AG09319 (cell line): ENCODE data around the gene KRT85.

Source experiments
- DNase-seq: peaks from one replicate; pipeline ENCODE4 v3.0.0-alpha.2; 2010; ENCODE audit warnings: low read depth; ENCODE audit errors: extremely low read depth
- TF ChIP-seq, protein P1 (sequence below): IDR thresholded peaks from 2 replicates; pipeline ENCODE4 v1.5.1; 2011; ENCODE audit warnings: low read depth, mild to moderate bottlenecking, inconsistent platforms, low read length, moderate library complexity

The KRT85 gene

DNA sequence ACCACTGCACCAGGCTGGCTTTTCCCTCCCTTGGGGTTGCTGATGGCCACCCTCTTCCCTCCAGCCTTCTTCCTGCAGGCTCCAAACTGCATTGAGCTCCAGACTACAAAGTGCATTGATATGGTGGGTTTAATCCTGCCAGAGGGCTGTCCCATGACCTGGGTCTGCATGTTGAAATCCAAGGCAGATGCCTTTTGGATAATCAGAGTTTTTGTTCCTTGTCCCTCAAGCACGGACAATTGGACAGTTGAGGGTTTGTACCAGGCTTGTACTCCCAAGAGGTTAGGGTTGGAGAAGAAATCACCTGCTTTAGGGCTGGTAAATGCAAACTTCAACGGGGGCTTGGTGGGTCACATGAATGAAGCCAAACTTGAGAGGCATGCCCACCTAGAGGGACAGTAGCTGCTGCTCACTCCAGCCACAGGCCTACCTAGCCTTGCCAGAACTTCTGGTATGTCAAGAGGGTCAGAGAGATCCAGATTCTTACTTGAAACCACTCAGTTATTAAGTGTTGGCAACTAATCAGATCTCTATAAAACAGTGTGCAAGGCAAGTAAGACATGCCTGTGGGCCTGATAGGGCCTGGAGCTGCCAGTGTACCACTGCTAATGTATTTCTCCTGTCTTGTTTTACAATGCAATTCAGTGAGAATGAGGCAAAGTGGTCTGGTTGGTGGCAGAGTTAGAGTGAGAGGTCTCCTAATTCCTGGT, 24.3 kb downstream of the KRT85 start:
- DNase-seq: no peak
- TF ChIP-seq, protein P1, sequence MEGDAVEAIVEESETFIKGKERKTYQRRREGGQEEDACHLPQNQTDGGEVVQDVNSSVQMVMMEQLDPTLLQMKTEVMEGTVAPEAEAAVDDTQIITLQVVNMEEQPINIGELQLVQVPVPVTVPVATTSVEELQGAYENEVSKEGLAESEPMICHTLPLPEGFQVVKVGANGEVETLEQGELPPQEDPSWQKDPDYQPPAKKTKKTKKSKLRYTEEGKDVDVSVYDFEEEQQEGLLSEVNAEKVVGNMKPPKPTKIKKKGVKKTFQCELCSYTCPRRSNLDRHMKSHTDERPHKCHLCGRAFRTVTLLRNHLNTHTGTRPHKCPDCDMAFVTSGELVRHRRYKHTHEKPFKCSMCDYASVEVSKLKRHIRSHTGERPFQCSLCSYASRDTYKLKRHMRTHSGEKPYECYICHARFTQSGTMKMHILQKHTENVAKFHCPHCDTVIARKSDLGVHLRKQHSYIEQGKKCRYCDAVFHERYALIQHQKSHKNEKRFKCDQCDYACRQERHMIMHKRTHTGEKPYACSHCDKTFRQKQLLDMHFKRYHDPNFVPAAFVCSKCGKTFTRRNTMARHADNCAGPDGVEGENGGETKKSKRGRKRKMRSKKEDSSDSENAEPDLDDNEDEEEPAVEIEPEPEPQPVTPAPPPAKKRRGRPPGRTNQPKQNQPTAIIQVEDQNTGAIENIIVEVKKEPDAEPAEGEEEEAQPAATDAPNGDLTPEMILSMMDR: no peak

DNA sequence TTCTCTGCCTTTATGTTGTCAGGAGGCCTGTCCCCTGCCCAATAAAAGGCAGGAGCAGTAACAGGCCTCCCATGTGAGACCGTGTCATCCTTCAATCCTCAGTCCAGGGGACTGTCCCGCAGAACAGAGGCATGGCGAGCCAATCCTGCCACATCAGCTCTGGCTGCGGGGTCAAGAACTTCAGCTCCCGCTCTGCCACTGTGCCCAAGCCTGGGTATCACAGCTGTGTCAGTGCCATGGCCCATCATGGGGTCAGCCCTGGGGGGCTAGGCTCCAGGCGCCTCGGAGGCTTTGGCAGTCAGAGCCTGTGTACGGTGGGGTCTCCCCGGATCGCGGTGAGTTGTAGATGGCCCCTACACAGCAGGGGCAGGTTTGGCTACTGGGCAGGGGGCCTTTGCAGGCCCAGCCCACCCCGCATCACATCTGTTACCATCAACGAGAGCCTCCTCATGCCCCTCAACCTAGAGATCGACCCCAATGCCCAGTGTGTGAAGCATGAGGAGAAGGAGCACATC, 26.2 kb downstream of the KRT85 start:
- TF ChIP-seq, protein P1: no peak
- no peak for DNase-seq

DNA sequence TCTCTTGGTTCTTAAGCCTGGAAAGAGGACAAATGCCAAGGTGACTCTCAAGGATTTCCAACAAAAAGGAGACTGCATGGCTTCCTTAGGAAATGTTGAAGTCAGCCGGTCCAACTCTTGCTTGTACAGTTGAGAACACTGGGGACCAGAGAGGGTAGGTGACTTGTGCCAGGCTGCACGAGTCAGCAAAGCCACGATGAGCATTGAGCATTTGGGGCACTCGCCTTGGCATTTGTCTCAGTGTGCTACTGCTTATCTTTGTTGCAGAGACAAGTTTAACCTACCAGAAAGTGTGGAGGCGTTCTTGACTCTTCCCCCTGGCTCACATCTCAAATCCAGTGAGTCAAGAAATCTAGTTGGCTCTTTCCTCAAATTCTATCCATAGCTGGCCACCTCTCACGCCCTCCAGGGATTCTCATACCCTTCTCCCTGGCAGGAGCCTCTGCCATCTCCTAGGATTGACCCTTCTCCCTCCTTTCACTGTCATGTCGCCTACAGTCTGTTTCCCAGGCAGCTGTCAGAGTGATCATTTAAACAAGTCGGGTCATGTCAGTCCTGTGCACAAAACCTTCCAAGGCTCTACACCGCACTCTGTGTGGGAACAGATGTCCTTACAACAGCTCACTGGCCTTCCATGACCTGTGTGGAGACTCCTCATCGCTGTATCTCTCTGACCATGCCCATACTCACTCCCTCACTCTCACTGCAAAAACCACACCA, 28.9 kb downstream of the KRT85 start:
- no peak for DNase-seq
- TF ChIP-seq, protein P1: no peak

DNA sequence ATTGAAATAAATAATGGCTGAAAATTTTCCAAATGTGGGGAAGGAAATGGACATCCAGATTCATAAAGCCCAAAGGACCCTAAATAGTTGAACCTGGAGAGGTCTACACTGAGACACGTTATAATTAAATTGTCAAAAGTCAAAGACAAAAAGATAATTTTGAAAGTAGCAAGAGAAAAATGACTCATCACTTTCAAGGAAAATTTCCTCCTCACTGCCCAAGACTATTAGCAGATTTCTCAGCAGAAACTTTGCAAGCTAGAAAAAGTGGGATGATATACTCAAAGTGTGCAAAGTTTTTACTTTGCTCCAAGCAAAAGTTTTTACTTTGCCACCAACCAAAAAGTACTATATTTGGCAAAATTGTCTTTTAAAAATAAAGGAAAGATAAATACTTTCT, 30.2 kb downstream of the KRT85 start:
- no peak for DNase-seq
- TF ChIP-seq, protein P1: no peak

DNA sequence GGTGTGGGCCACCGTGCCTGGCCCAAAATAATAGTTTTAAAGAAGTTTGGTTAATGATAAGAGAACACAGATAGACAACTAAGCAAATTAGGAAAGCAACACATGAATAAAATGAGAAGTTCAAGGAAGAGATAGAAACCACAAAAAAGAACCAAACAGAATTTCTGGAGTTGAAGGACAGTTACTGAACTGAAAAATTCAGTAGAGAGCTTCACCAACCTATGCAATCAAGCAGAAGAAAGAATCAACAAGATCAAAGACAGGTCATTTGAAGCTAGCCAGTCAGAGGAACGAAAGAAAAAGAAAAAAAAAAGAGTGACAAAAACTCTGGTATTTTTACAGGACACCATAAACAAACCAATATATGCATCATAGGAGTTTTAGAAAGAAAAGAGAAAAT, 30.6 kb downstream of the KRT85 start:
- TF ChIP-seq, protein P1: no peak
- DNase-seq: no peak

DNA sequence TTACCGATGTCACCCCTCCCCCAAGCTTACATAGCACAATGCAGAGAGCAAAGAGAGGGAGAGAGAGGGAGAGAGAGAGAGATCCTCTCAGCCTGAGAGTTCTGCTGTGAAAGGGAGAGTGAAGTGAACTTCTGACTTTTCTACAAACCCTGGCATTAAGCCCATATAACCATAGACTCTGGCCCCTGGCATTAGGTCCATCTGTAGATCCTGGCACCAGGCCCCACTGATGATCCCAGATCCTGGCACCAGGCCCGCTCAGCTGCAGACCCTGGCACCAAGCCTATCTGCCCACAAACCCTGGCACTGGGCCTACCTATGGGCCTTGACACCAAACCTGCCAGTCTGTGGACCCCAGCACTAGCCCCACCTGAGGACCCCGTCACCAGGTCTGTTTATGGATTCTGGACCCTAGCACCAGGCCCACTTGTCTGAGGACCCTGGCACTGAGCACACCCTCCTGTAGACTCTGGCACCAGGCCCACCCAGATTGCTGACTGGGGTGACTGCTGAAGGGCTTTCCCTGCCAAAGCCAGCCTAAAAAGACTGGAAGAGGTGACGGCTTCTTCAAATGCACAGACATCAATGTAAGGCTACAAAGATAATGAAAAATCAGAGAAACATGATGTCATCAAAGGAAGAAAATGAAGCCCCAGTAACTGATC, 31.6 kb downstream of the KRT85 start:
- DNase-seq: no peak

More for the DNA sequence above, 31.6 kb downstream of the KRT85 start:
- TF ChIP-seq, protein P1: no peak
